Kidney (tissue), 14 donors: ENCODE results near the gene SLC18B1. TPM values are rescaled to one million over a fixed set of nuclear protein-coding genes. Genes with fewer than 3 reads are reported as not detected.

ENCODE experiments used
- DNase-seq, 5 donors: peaks; one replicate each; pipeline ENCODE4 v3.0.0-alpha.2; 2013 to 2020
- FAIRE-seq: peaks from 2 replicates; lab custom pipeline; 2012; peaks lifted over from hg19 to GRCh38; lab: Jason Lieb, UNC
- H3K27ac ChIP-seq, 2 donors: one replicate each; pipeline ENCODE4 v1.7.0; 2013; ENCODE audit warnings: low read depth in 2 of 2, low read length in 2 of 2, inconsistent platforms in 1 of 2
- H3K27me3 ChIP-seq: one replicate; pipeline ENCODE4 v1.7.1; 2013; ENCODE audit warnings: low read length, inconsistent platforms; ENCODE audit not compliant: control insufficient read depth, insufficient read depth
- H3K36me3 ChIP-seq, 3 donors: one replicate each; pipeline versions ENCODE4 v1.7.0 to v1.7.1; 2013; ENCODE audit warnings: low read length in 3 of 3, control low read depth in 1 of 3, inconsistent platforms in 1 of 3; ENCODE audit not compliant: insufficient read depth in 3 of 3, control insufficient read depth in 2 of 3
- H3K4me1 ChIP-seq, 3 donors: one replicate each; pipeline versions ENCODE4 v1.7.0 to v1.7.1; 2013; ENCODE audit warnings: low read length in 3 of 3, inconsistent platforms in 1 of 3, low read depth in 1 of 3; ENCODE audit not compliant: control insufficient read depth in 2 of 3, insufficient read depth in 2 of 3
- H3K4me3 ChIP-seq, 3 donors: one replicate each; pipeline versions ENCODE4 v1.7.0 to v1.8.1; 2013; ENCODE audit warnings: low read length in 3 of 3, control low read depth in 1 of 3, inconsistent platforms in 1 of 3
- H3K9ac ChIP-seq, 3 donors: one replicate each; pipeline versions ENCODE4 v1.7.0 to v1.7.1; 2013; ENCODE audit warnings: low read length in 3 of 3, control low read depth in 1 of 3, inconsistent platforms in 1 of 3
- H3K9me3 ChIP-seq, 3 donors: one replicate each; pipeline versions ENCODE4 v1.7.0 to v1.7.1; 2013; ENCODE audit warnings: low read length in 3 of 3, control low read depth in 1 of 3, inconsistent platforms in 1 of 3; ENCODE audit not compliant: control insufficient read depth in 2 of 3, insufficient read depth in 1 of 3
- intact Hi-C: fragments of 100-400 bp; cut with DNase I; formaldehyde crosslinking; loops from one replicate; pipeline ENCODE4 v1.11.1; 2022
- polyA plus RNA-seq: library from polyadenylated mRNA; stranded (reverse); fragments of 350-450 nt; fragmentation: Illumina TruSeq; extraction: RNeasy Lipid Tissue Mini Kit (QIAGEN cat#74804); gene quantifications from one replicate; pipeline ENCODE4 v1.2.3, GENCODE V29; 2014; ENCODE audit warnings: low read depth, low replicate concordance; ENCODE audit not compliant: insufficient read depth
- total RNA-seq: library from RNA; stranded (reverse); fragmentation: NEBNext Ultra II Directional; extraction: Animal tissue kit (Norgen Biotek cat#: 25700); gene quantifications from one replicate; pipeline ENCODE4 v1.2.1, GENCODE V29; 2021
- TF ChIP-seq, protein P1 (sequence below): IDR thresholded peaks from 3 replicates; pipeline ENCODE4 v1.5.1; 2012; ENCODE audit warnings: mild to moderate bottlenecking, moderate library complexity, borderline replicate concordance; ENCODE audit not compliant: insufficient read depth; ENCODE audit errors: extremely low read depth
- donor health status: control.
- donor health status: control.
- donor health status: control.
- donor health status: control.
- donor health status: control.
- donor health status: DM: yes; HTN: yes; CAD: no.
- donor health status: Normal renal cell carcinoma (clear cell type).

SLC18B1 gene
- total and polyA plus RNA-seq, 2 donors from 2014 or later = 16.9 to 17.2 TPM

DNA sequence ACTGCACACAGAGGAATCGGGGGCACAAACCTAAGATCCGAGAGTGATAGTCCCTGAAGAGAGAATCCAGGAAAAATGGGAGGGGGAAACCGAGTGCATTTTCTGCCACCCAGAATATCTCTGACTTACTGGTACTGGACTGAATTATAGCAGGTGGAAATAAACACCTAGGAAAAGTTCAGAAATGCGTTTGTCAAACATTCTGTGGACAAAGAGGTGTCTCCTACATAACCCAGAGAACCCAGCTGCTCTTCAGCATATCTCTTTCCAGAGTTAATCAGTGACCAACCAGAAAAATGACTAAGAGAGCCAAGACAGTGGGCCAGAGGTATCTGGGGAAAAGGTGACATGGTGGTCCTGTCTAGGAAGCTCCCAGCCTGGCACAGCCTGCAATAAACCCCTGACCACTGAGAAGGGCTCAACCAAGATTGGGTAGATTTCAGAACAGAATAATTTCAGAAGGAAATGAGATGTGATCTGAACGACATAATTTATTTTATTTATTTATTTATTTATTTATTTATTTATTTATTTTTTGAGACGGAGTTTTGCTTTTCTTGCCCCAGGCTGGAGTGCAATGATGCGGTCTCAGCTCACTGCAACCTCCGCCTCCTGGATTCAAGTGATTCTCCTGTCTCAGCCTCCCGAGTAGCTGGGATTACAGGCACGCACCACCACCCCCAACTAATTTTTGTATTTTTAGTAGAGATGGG is 78.5 kb downstream of the SLC18B1 start:
- FAIRE-seq = no peak

More for the DNA sequence above, 78.5 kb downstream of the SLC18B1 start:
- DNase-seq = no peak
- H3K4me3 ChIP-seq = no peak overlapping the region
- H3K9me3 ChIP-seq = no peaks in the 10 kb centered on the region
- H3K27ac ChIP-seq = no peak overlapping the region
- intact Hi-C loops = no loop called here
- no peaks in the 10 kb centered on the region for H3K27me3 ChIP-seq
- no peak overlapping the region for H3K9ac ChIP-seq
- no peaks in the 10 kb centered on the region for H3K36me3 ChIP-seq
- TF ChIP-seq, protein P1, sequence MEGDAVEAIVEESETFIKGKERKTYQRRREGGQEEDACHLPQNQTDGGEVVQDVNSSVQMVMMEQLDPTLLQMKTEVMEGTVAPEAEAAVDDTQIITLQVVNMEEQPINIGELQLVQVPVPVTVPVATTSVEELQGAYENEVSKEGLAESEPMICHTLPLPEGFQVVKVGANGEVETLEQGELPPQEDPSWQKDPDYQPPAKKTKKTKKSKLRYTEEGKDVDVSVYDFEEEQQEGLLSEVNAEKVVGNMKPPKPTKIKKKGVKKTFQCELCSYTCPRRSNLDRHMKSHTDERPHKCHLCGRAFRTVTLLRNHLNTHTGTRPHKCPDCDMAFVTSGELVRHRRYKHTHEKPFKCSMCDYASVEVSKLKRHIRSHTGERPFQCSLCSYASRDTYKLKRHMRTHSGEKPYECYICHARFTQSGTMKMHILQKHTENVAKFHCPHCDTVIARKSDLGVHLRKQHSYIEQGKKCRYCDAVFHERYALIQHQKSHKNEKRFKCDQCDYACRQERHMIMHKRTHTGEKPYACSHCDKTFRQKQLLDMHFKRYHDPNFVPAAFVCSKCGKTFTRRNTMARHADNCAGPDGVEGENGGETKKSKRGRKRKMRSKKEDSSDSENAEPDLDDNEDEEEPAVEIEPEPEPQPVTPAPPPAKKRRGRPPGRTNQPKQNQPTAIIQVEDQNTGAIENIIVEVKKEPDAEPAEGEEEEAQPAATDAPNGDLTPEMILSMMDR = no peak
- H3K4me1 ChIP-seq = no peaks in the 10 kb centered on the region

Other genes with a start within 250 kb of the SLC18B1 start
- gene TAAR8, start 246.0 kb downstream of the SLC18B1 start, total RNA-seq = not detected
- not detected for gene TAAR8, start 246.0 kb downstream of the SLC18B1 start, polyA plus RNA-seq
- gene TAAR6, start 228.3 kb downstream of the SLC18B1 start, total RNA-seq = not detected
- gene TAAR6, start 228.3 kb downstream of the SLC18B1 start, polyA plus RNA-seq = not detected
- gene TAAR5, start 208.9 kb downstream of the SLC18B1 start, total RNA-seq = not detected
- gene TAAR5, start 208.9 kb downstream of the SLC18B1 start, polyA plus RNA-seq = not detected
- not detected for gene TAAR2, start 174.4 kb downstream of the SLC18B1 start, total RNA-seq
- not detected for gene TAAR2, start 174.4 kb downstream of the SLC18B1 start, polyA plus RNA-seq
- not detected for gene TAAR1, start 139.5 kb downstream of the SLC18B1 start, total RNA-seq
- not detected for gene TAAR1, start 139.5 kb downstream of the SLC18B1 start, polyA plus RNA-seq
- 7.5 TPM for gene VNN1, start 84.6 kb downstream of the SLC18B1 start, total RNA-seq
- gene VNN1, start 84.6 kb downstream of the SLC18B1 start, polyA plus RNA-seq = 13.8 TPM
- gene VNN2, start 40.7 kb downstream of the SLC18B1 start, total RNA-seq = 6.7 TPM
- 1.7 TPM for gene VNN2, start 40.7 kb downstream of the SLC18B1 start, polyA plus RNA-seq
- 919 TPM for gene RPS12, start 15.9 kb upstream of the SLC18B1 start, total RNA-seq
- 1,813 TPM for gene RPS12, start 15.9 kb upstream of the SLC18B1 start, polyA plus RNA-seq